ENCODE data around the gene CBR1. TPM values are rescaled to one million over a fixed set of nuclear protein-coding genes. Genes with fewer than 3 reads are reported as not detected.

The CBR1 gene
- total and polyA plus RNA-seq, 4 donors, result 26.4 to 178 (median 64.3) TPM

DNA sequence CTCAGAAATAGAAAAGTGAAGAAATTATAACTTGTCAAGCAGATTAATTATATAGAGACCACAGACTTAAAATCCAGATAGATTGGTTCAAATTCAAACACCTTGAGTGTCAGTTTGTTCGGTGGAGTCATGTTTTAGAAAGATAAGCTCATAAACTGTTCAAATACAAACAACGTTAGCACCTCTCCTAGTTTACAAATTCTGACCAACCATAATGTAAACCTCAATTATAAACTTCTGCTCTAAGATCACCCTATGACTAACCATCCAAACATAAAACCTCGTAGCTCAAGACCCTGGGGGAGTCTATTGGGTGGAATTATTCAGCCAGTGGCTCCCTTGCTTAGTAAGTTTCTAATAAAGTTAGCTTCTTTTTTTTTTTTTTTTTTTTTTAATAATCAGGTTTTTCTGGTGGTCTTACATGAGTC lies 12.4 kb downstream of the CBR1 start:
- Histone ChIP-seq H3K9me3 (ENCODE audit: control insufficient read depth, low read length) (no peaks in the 10 kb centered on the region), H3K36me3 (ENCODE audit: control insufficient read depth in 1 of 2, insufficient read depth in 2 of 2, low read length in 1 of 2) (no peaks in the 10 kb centered on the region), H3K4me1 (ENCODE audit: control insufficient read depth in 1 of 2, insufficient read depth in 2 of 2, low read length in 2 of 2) (no peaks in the 10 kb centered on the region), H3K27me3 (ENCODE audit: control insufficient read depth in 1 of 2, insufficient read depth in 2 of 2, low read length in 1 of 2) (no peaks in the 10 kb centered on the region), H3K27ac (ENCODE audit: low read depth in 1 of 2, low read length in 2 of 2) (no peak overlapping the region), H3K4me3 (ENCODE audit: low read length in 2 of 2) (no peak overlapping the region)
- WGBS, 2 donors, result 85 to 87% methylated on average over 3 of the region's 3 CpGs
- ATAC-seq (ENCODE audit: low FRiP score) (no peak), DNase-seq (no peak)
- intact Hi-C loops (cut with DNase I), result no loop called here

DNA sequence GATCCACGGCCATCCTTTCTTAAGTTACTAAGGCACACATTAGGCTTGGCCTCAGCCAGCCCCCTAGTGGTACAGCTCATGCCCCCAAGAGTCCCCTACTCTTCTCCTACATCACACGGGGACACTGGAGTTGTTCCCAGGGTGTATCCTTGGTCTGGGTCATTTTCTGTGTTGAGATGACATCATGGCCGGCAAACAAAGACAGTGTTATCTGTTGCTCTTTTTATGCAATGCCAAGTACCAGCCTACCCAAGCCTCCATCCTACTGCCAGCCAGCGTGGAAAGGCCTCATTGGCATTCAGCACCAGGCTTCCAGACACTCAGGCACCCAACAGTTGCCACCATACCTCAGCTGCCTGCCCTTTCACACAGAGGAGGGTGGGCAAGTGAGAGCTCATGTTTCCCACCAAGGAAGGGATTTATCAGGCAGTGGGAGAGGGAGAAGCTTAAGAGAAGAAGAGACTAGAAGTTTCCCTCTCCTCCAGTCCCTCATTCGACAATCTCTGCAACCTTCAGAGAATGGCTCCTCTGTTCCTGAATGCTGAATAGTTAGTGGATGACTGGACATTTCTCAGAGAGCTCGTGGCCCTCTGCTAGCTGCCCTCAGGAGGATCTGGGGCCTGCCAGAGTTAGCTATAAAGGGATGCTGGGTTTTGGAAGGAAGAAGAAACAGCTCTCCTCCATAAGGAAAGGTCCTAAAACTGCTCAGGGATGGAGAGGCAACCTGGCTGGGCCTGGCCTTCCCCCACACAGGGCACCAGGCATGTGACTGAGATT lies 17.7 kb downstream of the CBR1 start:
- no peak for ATAC-seq (ENCODE audit: low FRiP score)
- no peak for DNase-seq
- Histone ChIP-seq H3K9me3 (ENCODE audit: control insufficient read depth, low read length) (no peaks in the 10 kb centered on the region), H3K4me1 (ENCODE audit: control insufficient read depth in 1 of 2, insufficient read depth in 2 of 2, low read length in 2 of 2) (no peaks in the 10 kb centered on the region), H3K27me3 (ENCODE audit: control insufficient read depth in 1 of 2, insufficient read depth in 2 of 2, low read length in 1 of 2) (no peaks in the 10 kb centered on the region), H3K36me3 (ENCODE audit: control insufficient read depth in 1 of 2, insufficient read depth in 2 of 2, low read length in 1 of 2) (no peaks in the 10 kb centered on the region), H3K27ac (ENCODE audit: low read depth in 1 of 2, low read length in 2 of 2) (no peak overlapping the region), H3K4me3 (ENCODE audit: low read length in 2 of 2) (no peak overlapping the region)
- intact Hi-C loops (cut with DNase I), result no loop called here
- 69 to 71% methylated on average over 6 of the region's 6 CpGs for WGBS, 2 donors

DNA sequence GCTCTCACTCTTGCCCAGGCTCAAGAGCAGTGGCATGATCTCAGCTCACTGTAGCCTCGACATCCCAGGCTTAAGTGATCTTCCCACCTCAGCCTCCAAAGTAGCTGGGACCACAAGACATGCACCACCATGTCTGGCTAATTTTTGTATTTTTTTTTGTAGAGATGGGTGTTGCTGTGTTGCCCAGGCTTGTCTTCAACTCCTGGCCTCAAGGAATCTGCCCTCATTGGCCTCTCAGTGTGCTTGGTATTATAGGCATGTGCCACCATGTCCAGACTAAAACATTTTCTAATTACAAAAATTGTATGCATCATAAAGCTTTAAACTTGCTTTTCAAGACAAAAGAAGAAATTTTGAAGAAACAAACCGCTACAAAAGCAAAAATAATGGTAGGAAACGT lies 20.1 kb downstream of the CBR1 start:
- no peaks in the 10 kb centered on the region for H3K4me1 ChIP-seq (ENCODE audit: control insufficient read depth in 1 of 2, insufficient read depth in 2 of 2, low read length in 2 of 2)
- 78 to 96% methylated on average over 3 of the region's 3 CpGs for WGBS, 2 donors
- no peaks in the 10 kb centered on the region for H3K36me3 ChIP-seq (ENCODE audit: control insufficient read depth in 1 of 2, insufficient read depth in 2 of 2, low read length in 1 of 2)
- no peak for DNase-seq
- H3K4me3 ChIP-seq (ENCODE audit: low read length in 2 of 2), result no peak overlapping the region
- intact Hi-C loops (cut with DNase I), result no loop called here
- ATAC-seq (ENCODE audit: low FRiP score), result no peak
- no peaks in the 10 kb centered on the region for H3K9me3 ChIP-seq (ENCODE audit: control insufficient read depth, low read length)
- H3K27me3 ChIP-seq (ENCODE audit: control insufficient read depth in 1 of 2, insufficient read depth in 2 of 2, low read length in 1 of 2), result no peaks in the 10 kb centered on the region
- no peak overlapping the region for H3K27ac ChIP-seq (ENCODE audit: low read depth in 1 of 2, low read length in 2 of 2)

DNA sequence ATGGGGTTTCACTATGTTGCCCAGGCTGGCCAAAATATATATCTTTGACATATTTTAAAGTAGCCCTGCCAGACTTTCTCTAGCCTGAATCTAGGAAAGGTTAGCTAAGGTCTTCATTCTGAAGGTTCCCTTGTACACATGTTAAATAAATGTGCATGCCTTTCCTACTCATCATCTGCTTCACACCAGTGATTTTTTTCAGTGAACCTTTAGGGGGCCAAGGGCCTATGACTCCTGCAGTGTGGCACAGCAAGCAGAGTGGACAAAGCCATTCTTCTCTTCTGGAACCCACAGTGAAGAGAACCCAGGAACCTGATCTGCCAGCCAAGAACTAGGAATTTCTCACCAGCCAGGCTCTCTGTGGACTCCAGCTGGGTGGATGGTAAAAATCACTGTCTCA lies 22.9 kb downstream of the CBR1 start:
- Histone ChIP-seq H3K27me3 (ENCODE audit: control insufficient read depth in 1 of 2, insufficient read depth in 2 of 2, low read length in 1 of 2) (no peaks in the 10 kb centered on the region), H3K4me1 (ENCODE audit: control insufficient read depth in 1 of 2, insufficient read depth in 2 of 2, low read length in 2 of 2) (no peaks in the 10 kb centered on the region), H3K27ac (ENCODE audit: low read depth in 1 of 2, low read length in 2 of 2) (no peak overlapping the region), H3K4me3 (ENCODE audit: low read length in 2 of 2) (no peak overlapping the region), H3K36me3 (ENCODE audit: control insufficient read depth in 1 of 2, insufficient read depth in 2 of 2, low read length in 1 of 2) (no peaks in the 10 kb centered on the region), H3K9me3 (ENCODE audit: control insufficient read depth, low read length) (no peaks in the 10 kb centered on the region)
- no peak for ATAC-seq (ENCODE audit: low FRiP score)
- intact Hi-C loops (cut with DNase I), result no loop called here
- DNase-seq, result no peak

DNA sequence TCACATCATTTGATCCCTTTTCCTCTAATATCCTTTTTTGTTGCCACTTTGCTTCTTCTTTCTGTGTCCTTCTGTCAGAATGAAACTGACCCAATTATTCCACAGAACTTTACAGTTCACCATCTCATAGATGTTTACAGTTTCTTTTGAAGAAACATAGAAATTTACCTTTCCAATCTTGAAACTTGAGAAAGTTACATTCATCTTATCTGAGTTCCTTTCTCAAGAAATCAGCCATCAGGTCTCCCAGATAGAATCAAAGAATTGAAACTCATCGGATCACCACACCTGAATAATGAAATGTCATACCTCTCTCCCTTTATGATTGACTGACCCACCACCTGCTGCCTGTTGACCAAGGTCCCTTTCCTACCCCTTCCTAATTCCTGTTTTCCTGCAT lies 23.7 kb downstream of the CBR1 start:
- intact Hi-C loops (cut with DNase I), result no loop called here
- no peak for ATAC-seq (ENCODE audit: low FRiP score)
- no peak overlapping the region for H3K4me3 ChIP-seq (ENCODE audit: low read length in 2 of 2)
- no peak overlapping the region for H3K27ac ChIP-seq (ENCODE audit: low read depth in 1 of 2, low read length in 2 of 2)
- H3K9me3 ChIP-seq (ENCODE audit: control insufficient read depth, low read length), result no peaks in the 10 kb centered on the region
- no peaks in the 10 kb centered on the region for H3K4me1 ChIP-seq (ENCODE audit: control insufficient read depth in 1 of 2, insufficient read depth in 2 of 2, low read length in 2 of 2)
- DNase-seq, result no peak
- 91 to 96% methylated on average over 1 of the region's 1 CpG for WGBS, 2 donors
- H3K27me3 ChIP-seq (ENCODE audit: control insufficient read depth in 1 of 2, insufficient read depth in 2 of 2, low read length in 1 of 2), result no peaks in the 10 kb centered on the region
- no peaks in the 10 kb centered on the region for H3K36me3 ChIP-seq (ENCODE audit: control insufficient read depth in 1 of 2, insufficient read depth in 2 of 2, low read length in 1 of 2)

DNA sequence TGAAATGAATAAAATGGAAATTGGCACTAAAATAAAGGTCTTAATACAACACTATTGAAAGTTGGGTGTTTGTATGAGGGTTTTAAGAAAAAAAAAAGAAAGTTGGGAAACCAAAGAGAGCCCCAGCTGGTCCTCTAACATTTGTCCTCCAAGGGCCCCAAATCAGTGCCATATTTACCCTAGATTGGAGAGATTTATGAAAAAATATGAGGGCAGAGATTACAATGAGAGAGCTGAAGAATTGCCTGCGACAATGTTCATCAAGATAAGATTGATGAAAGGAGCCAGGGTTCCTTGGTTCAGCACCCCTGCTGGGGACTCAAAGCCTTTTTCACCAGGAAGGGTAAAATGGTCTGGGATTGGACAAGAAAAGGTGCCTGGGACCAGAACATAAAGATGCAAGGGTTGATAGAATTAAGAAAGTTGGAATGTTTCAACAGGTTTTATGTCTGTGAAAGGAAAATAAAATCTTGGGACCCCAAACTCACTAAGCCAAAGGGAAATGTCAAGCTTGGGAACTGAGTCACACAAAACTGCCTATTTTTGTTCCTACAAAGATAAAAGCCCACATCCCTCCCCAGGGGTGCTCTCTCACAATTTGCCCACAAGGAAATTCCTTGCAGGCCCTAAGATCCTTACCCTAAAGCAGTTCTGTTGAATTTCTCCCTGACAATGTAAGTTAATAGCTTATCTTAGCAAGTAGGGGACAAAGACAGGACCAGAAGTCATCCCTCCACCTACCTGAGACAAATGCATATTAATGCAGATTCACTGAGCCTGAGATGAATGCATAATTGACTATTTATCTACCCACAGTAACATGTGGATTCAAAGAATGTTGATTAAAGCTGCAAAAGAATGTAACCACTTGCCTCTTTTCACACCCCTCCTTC lies 26.8 kb downstream of the CBR1 start:
- intact Hi-C loops (cut with DNase I), result no loop called here
- ATAC-seq (ENCODE audit: low FRiP score) (no peak), DNase-seq (no peak)
- H3K27ac ChIP-seq (ENCODE audit: low read depth in 1 of 2, low read length in 2 of 2), result no peak overlapping the region
- H3K36me3 ChIP-seq (ENCODE audit: control insufficient read depth in 1 of 2, insufficient read depth in 2 of 2, low read length in 1 of 2), result no peaks in the 10 kb centered on the region
- H3K4me1 ChIP-seq (ENCODE audit: control insufficient read depth in 1 of 2, insufficient read depth in 2 of 2, low read length in 2 of 2), result no peaks in the 10 kb centered on the region
- H3K9me3 ChIP-seq (ENCODE audit: control insufficient read depth, low read length), result no peaks in the 10 kb centered on the region
- 67 to 78% methylated on average over 1 of the region's 1 CpG for WGBS, 2 donors
- H3K27me3 ChIP-seq (ENCODE audit: control insufficient read depth in 1 of 2, insufficient read depth in 2 of 2, low read length in 1 of 2), result no peaks in the 10 kb centered on the region
- no peak overlapping the region for H3K4me3 ChIP-seq (ENCODE audit: low read length in 2 of 2)

DNA sequence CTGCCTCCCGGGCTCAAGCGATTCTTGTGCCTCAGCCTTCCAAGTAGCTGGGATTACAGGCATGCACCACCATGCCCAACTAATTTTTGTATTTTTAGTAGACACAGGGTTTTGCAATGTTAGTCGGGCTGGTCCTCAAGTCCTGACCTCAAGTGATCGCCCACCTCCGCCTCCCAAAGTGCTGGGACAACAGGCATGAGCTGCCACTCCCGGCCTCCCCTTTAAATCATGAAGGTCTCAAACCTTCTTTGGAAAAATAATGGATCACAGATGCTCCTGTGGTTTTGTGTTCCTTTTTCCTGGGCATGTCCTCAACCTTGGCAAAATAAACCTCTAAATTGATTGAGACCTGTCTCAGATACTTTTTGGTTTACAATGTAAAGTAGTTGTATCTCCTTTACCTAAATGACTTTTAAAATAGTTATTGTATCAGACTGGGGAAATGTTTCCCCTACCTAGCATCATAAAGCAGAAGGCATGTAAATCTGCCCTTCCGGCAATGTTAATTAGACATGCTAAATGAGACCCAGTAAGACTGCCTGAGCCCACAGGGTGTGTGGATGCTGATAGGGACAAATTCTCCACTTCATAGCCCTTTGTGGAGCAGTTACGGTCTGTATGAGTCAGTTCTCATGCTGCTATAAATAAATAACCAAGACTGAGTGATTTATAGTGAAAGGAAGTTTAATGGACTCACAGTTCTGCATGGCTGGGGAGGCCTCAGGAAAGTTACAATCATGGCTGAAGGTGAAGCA lies 27.8 kb downstream of the CBR1 start:
- Histone ChIP-seq H3K36me3 (ENCODE audit: control insufficient read depth in 1 of 2, insufficient read depth in 2 of 2, low read length in 1 of 2) (no peaks in the 10 kb centered on the region), H3K27ac (ENCODE audit: low read depth in 1 of 2, low read length in 2 of 2) (no peak overlapping the region), H3K27me3 (ENCODE audit: control insufficient read depth in 1 of 2, insufficient read depth in 2 of 2, low read length in 1 of 2) (no peaks in the 10 kb centered on the region), H3K4me1 (ENCODE audit: control insufficient read depth in 1 of 2, insufficient read depth in 2 of 2, low read length in 2 of 2) (no peaks in the 10 kb centered on the region), H3K4me3 (ENCODE audit: low read length in 2 of 2) (no peak overlapping the region), H3K9me3 (ENCODE audit: control insufficient read depth, low read length) (no peaks in the 10 kb centered on the region)
- DNase-seq (no peak), ATAC-seq (ENCODE audit: low FRiP score) (no peak)
- intact Hi-C loops (cut with DNase I), result no loop called here
- 63 to 68% methylated on average over 8 of the region's 8 CpGs for WGBS, 2 donors

DNA sequence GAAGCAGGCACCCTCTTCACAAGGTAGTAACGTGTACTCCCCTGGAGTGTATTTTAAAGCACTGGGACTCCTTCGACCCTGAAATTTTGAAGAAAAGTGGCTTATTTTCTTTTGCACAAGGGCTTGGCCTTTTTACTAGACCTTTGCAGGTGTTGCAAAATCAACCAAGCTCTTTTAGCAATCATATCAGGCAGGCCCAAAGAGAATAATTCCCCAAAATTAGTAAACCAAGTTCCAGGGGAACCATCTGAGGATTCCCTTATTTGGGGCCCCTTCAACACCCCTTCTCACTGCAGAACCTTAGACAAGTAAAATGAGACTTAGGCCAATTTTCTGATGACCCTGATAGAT lies 28.3 kb downstream of the CBR1 start:
- intact Hi-C loops (cut with DNase I), result no loop called here
- ATAC-seq (ENCODE audit: low FRiP score) (no peak), DNase-seq (no peak)
- no peaks in the 10 kb centered on the region for H3K27me3 ChIP-seq (ENCODE audit: control insufficient read depth in 1 of 2, insufficient read depth in 2 of 2, low read length in 1 of 2)
- WGBS, 2 donors, result 59 to 67% methylated on average over 2 of the region's 2 CpGs
- H3K4me3 ChIP-seq (ENCODE audit: low read length in 2 of 2), result no peak overlapping the region
- H3K36me3 ChIP-seq (ENCODE audit: control insufficient read depth in 1 of 2, insufficient read depth in 2 of 2, low read length in 1 of 2), result no peaks in the 10 kb centered on the region
- no peaks in the 10 kb centered on the region for H3K9me3 ChIP-seq (ENCODE audit: control insufficient read depth, low read length)
- no peak overlapping the region for H3K27ac ChIP-seq (ENCODE audit: low read depth in 1 of 2, low read length in 2 of 2)
- H3K4me1 ChIP-seq (ENCODE audit: control insufficient read depth in 1 of 2, insufficient read depth in 2 of 2, low read length in 2 of 2), result no peaks in the 10 kb centered on the region

Data from aorta (tissue), 5 donors.